NCI-H2171 (cell line): ENCODE results near the gene MPHOSPH6.
A peak's percentile ranks its signal among the peaks of the same experiment; 100 is the strongest.
"Not testable (repeated sequence)": the region's sequence is repeated elsewhere in the genome, so short reads cannot be mapped to it uniquely, and the experiment has no call there.

Experiments used
- DNase-seq: peaks from one replicate; lab custom pipeline; 2025; lab: John Stamatoyannopoulos, UW

MPHOSPH6 gene, protein sequence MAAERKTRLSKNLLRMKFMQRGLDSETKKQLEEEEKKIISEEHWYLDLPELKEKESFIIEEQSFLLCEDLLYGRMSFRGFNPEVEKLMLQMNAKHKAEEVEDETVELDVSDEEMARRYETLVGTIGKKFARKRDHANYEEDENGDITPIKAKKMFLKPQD

DNA sequence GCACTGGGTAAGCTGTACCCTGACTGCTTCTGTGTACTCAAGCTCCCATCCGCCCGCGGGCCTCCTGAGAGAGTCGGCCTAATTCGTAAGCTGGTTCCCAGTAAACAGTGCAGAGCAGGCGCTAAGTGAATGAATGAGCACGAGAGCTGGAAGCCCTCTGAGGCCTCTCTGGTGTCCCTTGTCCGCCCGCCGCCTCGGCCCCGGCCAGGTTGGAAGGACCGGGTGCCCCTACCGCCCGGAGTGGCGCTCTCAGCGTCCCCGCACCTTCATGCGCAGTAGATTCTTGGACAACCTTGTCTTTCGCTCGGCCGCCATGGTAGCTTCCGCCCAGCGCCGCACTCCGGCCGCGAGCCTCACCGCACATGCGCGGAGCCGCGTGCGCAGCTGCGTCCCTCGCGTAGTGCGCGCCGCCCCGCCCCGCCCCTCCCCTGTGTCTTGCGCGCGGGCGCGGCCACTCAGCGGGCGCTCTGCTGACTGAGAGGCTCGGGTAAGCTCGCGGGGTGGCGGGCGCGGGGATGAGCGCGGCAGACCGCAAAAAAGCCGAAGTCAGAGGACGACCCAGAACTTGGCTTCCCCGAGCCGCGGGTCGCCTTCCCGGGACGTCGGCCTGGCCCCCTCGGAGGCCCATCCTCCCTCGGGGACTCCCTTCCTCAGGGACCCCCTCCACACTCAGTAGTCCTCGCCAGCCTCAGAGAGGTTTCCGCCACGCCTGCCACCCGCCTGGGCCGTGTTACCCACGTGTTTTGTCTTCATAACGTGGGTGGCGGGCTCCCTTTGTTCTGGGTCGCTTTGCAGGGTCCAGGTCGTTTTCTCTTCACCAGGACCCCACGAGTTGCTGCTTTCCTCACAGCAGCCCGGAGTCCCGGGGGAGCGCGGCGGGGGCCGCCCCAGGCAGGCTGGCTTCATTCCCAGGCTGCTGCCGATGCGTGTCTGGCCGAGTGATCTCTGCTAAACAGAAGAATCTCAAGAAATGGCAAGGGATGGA lies at the start of gene MPHOSPH6:
Gene MPHOSPH6 (minus strand): TSS at position 364 of the 985 bp plus-strand sequence. CDS start 49 bp downstream, at position 315.
- DNase-seq: peak; percentile 91

GRCh38 chr16:82219298-82219697 lies 49.3 kb upstream of the MPHOSPH6 start:
- DNase-seq: no peak

DNA sequence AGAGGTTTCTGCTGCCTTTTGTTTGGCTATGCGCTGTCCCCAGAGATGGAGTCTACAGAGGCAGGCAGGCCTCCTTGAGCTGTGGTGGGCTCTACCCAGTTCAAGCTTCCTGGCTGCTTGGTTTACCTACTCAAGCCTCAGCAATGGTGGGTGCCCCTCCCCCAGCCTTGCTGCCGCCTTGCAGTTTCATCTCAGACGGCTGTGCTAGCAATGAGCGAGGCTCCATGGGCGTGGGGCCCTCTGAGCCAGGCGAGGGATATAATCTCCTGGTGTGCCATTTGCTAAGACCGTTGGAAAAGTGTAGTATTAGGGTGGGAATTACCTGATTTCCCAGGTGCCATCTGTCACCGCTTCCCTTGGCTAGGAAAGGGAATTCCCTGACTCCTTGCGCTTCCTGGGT lies 39.3 kb upstream of the MPHOSPH6 start:
- not testable (repeated sequence) for DNase-seq

GRCh38 chr16:82203198-82203597 lies 33.2 kb upstream of the MPHOSPH6 start:
- DNase-seq: no peak

GRCh38 chr16:82201926-82202325 lies 31.9 kb upstream of the MPHOSPH6 start:
- DNase-seq: no peak

DNA sequence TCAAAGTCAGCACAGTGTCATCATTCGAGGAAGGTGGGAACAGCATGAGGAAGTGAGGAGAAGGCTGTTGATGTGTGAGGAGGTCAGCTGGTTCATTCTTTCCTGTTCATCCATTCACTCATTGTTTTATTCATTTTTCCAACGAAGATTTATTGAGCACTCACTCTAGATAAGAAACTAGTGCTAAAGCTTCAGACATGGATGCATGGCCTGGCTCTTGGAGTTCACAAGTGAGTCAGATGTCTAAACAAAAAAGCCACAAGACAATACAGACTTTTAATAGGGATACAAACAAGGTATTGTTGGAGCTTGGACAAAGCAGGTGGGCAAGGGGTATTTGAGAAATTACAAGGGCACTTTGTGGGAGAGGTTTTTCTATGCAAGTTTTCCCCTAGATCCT lies 31.3 kb upstream of the MPHOSPH6 start:
- no peak for DNase-seq

- DNase-seq: no peak
Observed at GRCh38 chr16:82199209-82199608, 29.2 kb upstream of the MPHOSPH6 start.

DNA sequence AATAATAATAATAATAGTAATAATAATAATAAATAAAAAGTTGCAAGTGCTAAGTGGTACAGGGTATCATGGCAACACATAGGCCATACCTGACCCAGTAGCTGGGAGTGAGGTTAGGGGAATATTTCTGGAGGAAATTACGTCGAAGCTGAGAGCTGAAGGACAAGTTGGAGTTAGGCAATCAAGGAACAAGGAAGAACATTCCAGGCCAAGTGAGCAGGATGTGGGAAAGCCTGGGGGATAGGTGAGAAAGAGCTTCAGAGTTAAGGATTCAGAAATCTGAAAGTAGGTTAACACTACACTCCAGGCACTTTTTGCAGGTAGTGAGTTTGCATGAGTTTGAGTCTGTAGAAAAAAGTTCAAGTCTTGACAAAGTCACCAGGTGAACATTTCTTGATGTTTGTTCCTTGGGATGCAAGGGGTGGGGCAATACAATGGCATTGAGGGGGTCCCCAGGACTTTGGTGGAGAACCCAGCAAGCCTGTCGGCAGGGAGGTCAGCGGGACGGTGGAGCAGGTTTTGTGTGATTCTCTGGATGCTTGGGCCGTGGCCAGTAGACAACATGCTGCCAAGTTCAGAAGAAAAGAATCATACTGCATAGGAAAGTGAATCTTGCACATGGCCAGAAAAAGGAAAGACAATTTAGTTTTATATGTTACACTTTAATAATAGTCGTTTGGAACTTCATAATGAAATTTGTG lies 27.7 kb upstream of the MPHOSPH6 start:
- DNase-seq: no peak

DNA sequence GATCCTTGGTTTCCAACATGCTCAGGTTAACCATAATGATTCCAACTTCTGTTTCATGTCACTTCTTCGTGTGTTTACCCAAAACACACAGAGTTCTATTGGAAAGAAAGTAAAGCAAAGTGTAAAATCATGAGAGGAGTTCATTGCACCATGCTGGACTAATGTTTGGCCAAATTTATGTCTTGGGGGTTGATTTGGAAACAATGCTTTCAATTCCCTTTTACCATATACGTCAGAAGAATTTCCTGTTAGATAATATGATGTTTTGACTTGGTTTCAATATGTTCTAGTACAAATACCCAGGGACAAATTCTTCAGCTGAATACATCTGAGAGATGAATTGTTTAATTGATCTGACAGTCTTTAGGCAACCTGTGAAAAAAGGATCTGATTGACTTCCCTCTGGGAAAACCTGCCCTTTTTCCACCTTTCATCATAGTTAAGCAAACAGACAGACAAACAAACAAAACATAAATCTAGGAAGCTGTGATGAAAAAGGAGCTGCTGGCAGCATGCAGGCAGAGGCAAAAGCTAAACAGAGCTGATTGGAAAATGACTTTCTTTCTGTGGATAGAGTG lies 26.0 kb upstream of the MPHOSPH6 start:
- DNase-seq: no peak

GRCh38 chr16:82194086-82194485 lies 24.1 kb upstream of the MPHOSPH6 start:
- no peak for DNase-seq

GRCh38 chr16:82192665-82193064 lies 22.6 kb upstream of the MPHOSPH6 start:
- DNase-seq: no peak

DNA sequence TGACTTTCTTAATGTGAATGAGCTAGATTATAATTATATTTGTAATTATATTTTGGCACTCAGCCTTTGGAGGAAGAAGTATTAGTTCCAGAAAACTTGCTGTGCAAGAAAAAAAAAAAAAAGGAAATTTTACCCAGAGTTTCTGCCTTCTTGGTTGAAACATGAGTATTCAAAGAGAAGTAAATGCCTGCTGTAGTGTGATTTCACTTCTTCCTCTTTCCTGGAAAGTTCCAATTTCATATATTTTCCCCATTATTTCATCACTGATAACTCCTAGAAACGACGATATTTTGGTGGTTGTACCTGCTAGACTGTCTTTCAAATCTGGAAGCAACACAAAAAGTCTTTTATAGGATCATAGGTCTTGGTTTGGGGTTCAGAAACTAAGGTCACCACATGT lies 20.4 kb upstream of the MPHOSPH6 start:
- no peak for DNase-seq

GRCh38 chr16:82187829-82188228 lies 17.8 kb upstream of the MPHOSPH6 start:
- DNase-seq: no peak

- no peak for DNase-seq
Observed at GRCh38 chr16:82185012-82185411, 15.0 kb upstream of the MPHOSPH6 start.

GRCh38 chr16:82184213-82184612 lies 14.2 kb upstream of the MPHOSPH6 start:
- no peak for DNase-seq

GRCh38 chr16:82183004-82183397 lies 13.0 kb upstream of the MPHOSPH6 start:
- no peak for DNase-seq

DNA sequence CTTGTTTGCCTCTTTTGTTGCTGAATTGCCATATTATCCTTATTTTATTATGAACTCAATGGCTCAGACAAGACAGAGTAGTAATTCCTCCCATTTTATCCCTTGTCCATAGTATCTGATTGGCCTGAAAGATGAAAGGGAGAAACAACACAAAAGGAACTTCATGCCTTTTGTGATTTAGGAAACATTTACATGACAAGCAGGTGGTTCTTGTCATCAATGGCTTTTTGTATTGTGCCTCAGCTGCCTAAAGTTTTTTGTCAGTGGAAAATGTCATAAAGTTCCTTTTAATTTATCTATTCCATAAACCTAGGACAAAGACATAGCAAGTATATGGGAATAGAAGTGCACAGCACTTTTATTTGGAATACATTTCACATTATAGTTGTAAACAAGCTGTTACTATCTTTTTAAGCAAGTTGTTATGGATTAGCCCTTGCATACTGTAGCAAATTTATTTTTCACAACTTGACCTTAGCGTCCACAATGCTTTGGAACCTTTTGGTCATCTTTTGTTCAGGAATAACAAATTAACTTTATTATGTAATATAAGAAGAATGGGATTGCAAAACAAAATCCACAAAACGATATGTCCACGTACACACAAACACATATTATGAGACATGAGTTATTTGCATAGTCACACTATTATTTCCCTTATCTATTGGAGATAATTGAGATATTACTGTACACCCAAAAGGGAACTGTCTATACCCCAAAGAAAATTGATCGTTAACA lies 12.4 kb upstream of the MPHOSPH6 start:
- no peak for DNase-seq

GRCh38 chr16:82181461-82182185 lies 11.6 kb upstream of the MPHOSPH6 start:
- DNase-seq: peak; percentile 74

DNA sequence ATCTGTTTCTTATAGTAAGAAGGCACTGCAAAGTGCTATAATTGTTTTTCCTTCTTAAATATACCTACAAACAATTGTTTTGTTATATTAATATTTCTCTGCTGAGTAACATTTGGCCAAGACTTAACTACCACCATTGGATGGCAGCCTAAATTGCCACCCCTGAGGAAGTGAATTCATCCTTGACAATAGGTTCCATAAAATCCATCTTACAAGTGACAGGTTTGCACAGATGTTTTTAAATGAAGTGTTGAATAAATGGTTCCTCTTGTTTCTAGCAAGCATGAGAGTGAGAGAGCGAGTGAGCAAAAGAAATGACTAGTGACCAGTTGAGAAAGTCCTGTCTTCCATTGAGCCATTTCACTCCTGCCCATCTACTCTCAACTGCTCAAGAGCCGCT lies 8.3 kb upstream of the MPHOSPH6 start:
- no peak for DNase-seq

DNA sequence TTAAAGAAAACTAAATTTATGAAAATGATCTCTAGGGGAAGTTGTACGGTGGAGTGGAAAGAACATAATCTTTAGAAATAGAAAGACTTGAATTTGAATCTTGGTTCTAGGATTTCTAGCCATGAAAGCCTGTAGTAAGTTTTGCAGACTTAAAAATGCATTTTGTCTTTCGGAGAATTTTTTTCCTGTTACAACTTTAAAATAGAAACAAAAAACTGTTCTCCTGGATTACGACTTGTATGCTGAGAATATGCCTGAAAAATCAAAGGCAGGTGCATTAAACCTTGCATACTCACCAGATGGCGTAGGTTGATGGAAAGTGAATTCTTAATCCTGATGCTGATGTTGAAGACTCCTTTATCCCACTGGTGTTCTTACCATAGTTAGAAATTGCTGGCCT lies 7.5 kb upstream of the MPHOSPH6 start:
- DNase-seq: no peak

GRCh38 chr16:82176204-82176603 lies 6.2 kb upstream of the MPHOSPH6 start:
- DNase-seq: no peak
